CD4-positive, alpha-beta T cell treated with Interleukin-6 at 100 ng/mL for 8 hours (primary cell): ENCODE results near the gene SPAG16.
"Not testable (repeated sequence)": the region's sequence is repeated elsewhere in the genome, so short reads cannot be mapped to it uniquely, and the experiment has no call there.

Experiments used
- DNase-seq: peaks from one replicate; pipeline ENCODE4 v3.0.0-alpha.2; 2020; ENCODE audit warnings: mixed read lengths, low spot score

Gene SPAG16

GRCh38 chr2:214006601-214007000 is 722.3 kb downstream of the SPAG16 start:
- no peak for DNase-seq

DNA sequence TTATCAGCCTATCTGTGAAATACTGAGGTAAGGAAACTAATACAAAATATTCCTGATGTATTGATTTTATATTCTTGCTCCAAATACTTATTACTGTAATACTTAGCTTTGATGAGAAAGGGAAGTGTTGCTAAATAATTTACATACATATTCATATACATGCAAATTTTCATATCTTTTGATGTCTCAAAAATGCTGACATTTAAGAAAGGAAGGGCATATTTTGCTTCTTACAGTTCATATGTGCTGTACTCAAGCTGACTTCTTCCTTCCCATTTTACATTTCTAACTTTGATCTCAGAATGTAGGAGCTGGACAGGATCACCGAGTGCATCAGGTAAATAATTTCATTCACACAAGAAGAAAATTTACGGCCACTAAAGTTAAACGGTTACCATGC is 727.4 kb downstream of the SPAG16 start:
- DNase-seq, result no peak

DNA sequence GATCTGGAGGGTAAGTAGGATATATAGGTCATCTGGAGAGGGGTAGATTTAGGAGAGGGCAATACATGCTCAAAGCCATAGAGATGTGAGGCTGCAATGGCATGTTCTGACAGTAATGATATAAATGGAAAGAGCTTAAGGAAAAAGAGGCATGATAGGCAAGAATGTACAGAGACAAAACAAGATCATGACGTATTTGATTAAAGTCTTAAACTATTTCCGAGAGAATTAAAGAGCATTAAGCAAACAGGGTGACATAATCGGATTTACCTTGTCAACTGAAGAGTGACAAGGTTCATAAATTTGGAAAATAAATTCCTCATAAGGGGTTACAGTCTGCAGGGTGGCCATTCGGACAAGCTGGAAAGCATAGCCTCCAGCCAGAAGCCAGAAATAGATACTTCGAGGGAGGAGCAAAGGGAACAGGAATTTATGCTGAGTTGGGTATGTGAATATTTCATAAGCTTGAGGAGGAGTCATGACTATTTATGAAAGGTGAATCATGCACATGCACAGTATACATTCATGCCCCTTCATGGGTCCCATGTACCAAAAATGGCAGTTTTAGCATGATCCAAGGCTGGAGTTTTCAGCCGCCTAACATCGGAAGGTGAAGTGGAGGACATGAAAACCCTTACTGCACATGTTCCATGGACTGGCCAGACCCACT is 730.4 kb downstream of the SPAG16 start:
- no peak for DNase-seq

GRCh38 chr2:214019229-214019972 is 735.1 kb downstream of the SPAG16 start:
- no peak for DNase-seq

- DNase-seq, result no peak
Measured at GRCh38 chr2:214019973-214020345, 735.7 kb downstream of the SPAG16 start.

- DNase-seq, result no peak
Measured at GRCh38 chr2:214029190-214029589, 744.9 kb downstream of the SPAG16 start.

DNA sequence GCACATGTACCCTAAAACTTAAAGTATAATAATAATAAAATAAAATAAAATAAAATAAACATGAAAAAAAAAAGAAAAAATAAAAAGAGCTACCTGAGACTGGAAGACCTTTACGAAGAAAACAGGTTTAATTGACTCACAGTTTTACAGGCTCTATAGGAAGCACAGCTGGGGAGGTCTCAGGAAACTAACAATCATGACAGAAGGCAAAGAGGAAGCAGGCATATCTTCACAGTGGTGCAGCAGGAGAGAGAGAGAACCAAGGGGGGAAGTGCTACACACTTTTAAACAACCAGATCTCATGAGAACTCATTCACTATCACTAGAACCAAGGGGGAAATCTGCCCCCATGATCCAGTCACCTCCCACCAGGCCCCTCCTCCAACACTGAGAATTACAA is 747.3 kb downstream of the SPAG16 start:
- no peak for DNase-seq

DNA sequence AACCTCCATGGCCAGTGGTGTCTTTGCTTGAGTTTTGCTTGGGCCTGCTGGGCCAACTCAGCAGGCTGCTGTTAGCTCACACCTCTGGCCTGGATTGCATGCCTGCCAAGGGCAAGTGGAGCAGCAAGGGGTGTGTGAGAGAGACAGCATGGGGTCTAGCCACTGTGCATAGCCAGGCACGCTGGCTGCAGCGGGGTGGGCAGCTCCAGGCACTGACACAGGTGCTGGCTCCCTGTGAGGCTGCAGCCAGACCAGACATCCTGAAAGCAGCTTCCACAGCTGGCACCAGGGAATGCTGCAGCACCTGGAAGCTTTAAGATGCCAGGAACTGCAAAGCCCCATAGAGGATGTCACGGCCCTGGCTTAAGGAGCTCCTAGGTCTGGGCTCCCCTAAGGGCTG is 750.2 kb downstream of the SPAG16 start:
- DNase-seq, result no peak

GRCh38 chr2:214035091-214035852 is 751.0 kb downstream of the SPAG16 start:
- no peak for DNase-seq

GRCh38 chr2:214035921-214036320 is 751.7 kb downstream of the SPAG16 start:
- DNase-seq, result no peak

GRCh38 chr2:214038186-214038585 is 753.9 kb downstream of the SPAG16 start:
- DNase-seq, result no peak

- no peak for DNase-seq
Measured at GRCh38 chr2:214050731-214051130, 766.5 kb downstream of the SPAG16 start.

GRCh38 chr2:214051585-214051984 is 767.3 kb downstream of the SPAG16 start:
- no peak for DNase-seq

- DNase-seq, result no peak
Measured at GRCh38 chr2:214052235-214052634, 768.0 kb downstream of the SPAG16 start.

GRCh38 chr2:214057986-214058385 is 773.7 kb downstream of the SPAG16 start:
- DNase-seq, result no peak

GRCh38 chr2:214062279-214062678 is 778.0 kb downstream of the SPAG16 start:
- not testable (repeated sequence) for DNase-seq

DNA sequence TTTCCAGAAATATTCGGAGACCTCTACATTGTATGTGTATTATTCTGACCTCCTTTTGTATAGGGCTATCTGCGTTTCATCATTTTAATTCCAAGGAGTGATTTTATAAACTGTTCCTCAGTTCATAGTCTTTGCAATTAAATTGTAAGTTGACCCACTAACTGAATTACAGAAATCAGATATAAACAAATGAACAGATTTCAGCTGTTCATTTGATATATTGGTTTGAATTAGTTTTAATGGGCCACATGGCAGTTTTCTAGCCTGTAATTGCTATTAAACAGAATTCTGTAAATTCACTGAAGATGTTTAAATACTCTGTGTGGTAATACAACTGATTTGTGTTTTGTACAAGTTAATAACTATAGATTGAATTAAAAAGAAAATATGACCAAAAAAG is 780.2 kb downstream of the SPAG16 start:
- no peak for DNase-seq

DNA sequence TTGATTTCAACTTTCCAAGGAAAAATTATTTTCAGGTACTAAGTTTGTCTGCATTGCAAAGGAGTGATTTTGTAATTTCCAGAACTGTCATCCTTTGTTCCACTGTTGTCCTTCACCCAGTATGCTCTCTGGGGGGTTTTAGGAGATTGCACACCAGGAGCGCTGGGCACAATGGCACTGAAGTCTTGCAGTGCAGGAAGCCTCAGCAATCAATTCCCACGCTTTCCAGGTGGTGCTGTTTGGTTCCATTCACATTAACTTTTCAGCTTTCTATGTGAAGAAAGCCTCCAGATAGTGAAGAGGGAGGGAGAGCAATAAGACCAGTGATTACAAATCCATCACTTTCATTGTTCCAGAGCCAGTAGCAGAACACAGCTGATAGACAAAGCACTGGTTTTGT is 782.6 kb downstream of the SPAG16 start:
- no peak for DNase-seq

DNA sequence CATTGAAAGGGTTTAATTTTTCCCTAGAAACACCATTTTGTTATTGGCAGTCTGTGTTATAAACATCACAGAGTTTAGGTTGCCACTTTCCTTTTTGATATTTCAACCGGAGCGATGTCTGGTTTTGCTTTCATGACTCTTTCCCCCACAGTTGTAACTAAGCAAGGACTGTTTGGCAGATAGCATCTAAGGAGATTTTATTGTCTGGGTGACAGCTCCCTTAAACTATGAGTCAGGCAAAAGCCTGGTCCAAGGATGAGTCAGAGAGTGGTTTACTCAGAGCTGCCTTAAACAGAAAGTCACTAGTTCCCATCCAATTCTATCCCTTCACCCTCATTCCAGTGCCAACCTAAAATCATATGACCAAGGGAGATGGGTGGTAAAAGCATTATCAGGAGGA is 785.0 kb downstream of the SPAG16 start:
- no peak for DNase-seq

DNA sequence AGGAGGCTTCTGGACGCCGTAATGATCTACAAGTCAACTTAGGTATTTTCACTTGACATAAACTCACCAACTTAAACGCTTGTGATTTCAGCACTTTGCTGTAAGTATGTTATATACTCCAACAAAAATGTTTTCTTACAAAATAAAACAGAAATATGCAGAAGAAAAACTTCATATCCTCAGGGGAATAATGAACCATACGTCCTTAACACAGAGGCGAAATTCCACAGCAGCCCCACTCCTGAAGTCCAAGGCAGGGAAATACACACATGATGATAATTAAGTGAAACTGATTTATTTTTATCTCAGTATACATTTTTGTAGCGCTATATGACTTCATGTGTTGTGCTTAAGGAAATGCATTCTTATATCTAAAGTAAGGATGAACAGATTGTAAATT is 791.2 kb downstream of the SPAG16 start:
- DNase-seq, result no peak

- no peak for DNase-seq
Measured at GRCh38 chr2:214076527-214076926, 792.3 kb downstream of the SPAG16 start.

DNA sequence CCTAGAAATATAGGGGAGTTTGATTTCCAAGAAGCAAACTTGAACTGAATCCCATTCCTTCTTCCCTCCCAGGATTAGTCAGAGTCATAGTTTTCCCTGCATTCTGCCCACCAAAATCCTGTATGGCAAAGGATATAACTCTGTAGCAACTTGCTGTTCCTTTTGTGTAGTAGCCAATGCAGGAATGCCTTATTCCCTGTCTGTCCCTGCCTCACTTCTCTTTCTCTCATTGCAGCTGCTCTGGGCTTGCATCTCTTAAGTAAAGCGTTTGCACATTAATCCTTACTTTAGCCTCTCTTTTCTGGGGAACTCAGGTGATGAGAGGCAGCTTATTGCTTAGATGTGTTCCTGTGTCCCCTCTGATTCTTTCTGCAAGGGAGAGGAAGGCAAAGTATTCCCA is 793.5 kb downstream of the SPAG16 start:
- DNase-seq, result no peak

- no peak for DNase-seq
Measured at GRCh38 chr2:214079032-214079431, 794.8 kb downstream of the SPAG16 start.
